Measurements from ENCODE around the gene MDN1. TPM values are rescaled to one million over a fixed set of nuclear protein-coding genes. Genes with fewer than 3 reads are reported as not detected.

Gene MDN1
- total RNA-seq, 1 experiment from 2014 or later = 117 TPM

DNA sequence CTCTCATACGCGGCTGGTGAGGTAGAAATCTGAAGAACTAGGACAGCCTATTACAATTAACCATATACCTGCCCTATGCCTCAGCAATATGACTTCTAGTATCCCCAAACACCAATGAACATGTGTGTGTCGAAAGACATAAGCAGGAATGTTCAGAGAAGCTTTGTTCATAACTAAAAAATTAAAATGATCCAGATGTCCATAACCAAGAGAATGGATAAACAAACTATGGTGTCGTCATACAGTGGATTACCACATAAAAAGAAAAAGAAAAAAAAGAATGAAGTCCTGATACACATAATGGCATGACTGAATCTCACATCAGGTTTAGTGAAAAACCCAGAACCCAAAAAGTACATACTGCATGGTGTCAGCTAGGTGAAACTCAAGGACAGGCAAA lies 73.9 kb downstream of the MDN1 start:
- H3K36me3 Mint-ChIP-seq (ENCODE audit: insufficient read depth in 1 of 3, low read depth in 3 of 3) = peaks cover 63 to 94% (median 75%) of the 10 kb centered on the region in 3 experiments; a peak in 6 of 7 replicates

More for the DNA sequence above, 73.9 kb downstream of the MDN1 start:
- H4K8ac ChIP-seq (replicated peaks; ENCODE audit: insufficient read length, low read depth, low read length) = no peak overlapping the region
- no peak overlapping the region for H3K27ac Mint-ChIP-seq
- no peak overlapping the region for H2BK15ac ChIP-seq (ENCODE audit: low read depth, low read length)
- WGBS (ENCODE audit: extremely low coverage, insufficient read length, low lambda C conversion rate) = no CpG with 5 or more reads among the region's 4 CpGs
- H3K27ac ChIP-seq (ENCODE audit: insufficient read length, low read depth, low read length) = no peak overlapping the region
- DNase-seq = no peak
- no peaks in the 10 kb centered on the region; the same call in 1 of the 2 replicates for H3K4me1 ChIP-seq (ENCODE audit: insufficient read depth, low read length)
- H3K4me2 ChIP-seq (ENCODE audit: insufficient read depth, insufficient read length, low read length) = no peak overlapping the region
- H3K56ac ChIP-seq (ENCODE audit: insufficient read length, low read depth, low read length) = no peak overlapping the region
- no peak overlapping the region for H2BK20ac ChIP-seq (ENCODE audit: low read depth, low read length, poor library complexity, severe bottlenecking)
- H3K14ac ChIP-seq (ENCODE audit: insufficient read depth, low read length) = no peak overlapping the region
- no peaks in the 10 kb centered on the region for H3K9me3 Mint-ChIP-seq
- no peaks in the 10 kb centered on the region for H3K79me1 ChIP-seq (ENCODE audit: insufficient read depth, low read depth, low read length, poor library complexity, severe bottlenecking)
- no peaks in the 10 kb centered on the region for H3K9me3 ChIP-seq (ENCODE audit: control insufficient read depth, low read depth, low read length)
- H3K23me2 ChIP-seq (ENCODE audit: insufficient read length, low read depth, low read length, poor library complexity, severe bottlenecking) = no peaks in the 10 kb centered on the region
- no peak overlapping the region for H3T11ph ChIP-seq (ENCODE audit: low read length)
- no peak overlapping the region for H2AK5ac ChIP-seq (ENCODE audit: insufficient read length, low read length)
- no peaks in the 10 kb centered on the region for H3K27me3 ChIP-seq (ENCODE audit: insufficient read depth, low read length)
- H4K5ac ChIP-seq (ENCODE audit: insufficient read length, low read depth, low read length) = no peak overlapping the region
- no peaks in the 10 kb centered on the region for H4K20me1 ChIP-seq (ENCODE audit: control insufficient read depth, insufficient read depth, insufficient read length)
- no peaks in the 10 kb centered on the region for H3K27me3 Mint-ChIP-seq (ENCODE audit: low read depth)
- TF ChIP-seq, protein P1, sequence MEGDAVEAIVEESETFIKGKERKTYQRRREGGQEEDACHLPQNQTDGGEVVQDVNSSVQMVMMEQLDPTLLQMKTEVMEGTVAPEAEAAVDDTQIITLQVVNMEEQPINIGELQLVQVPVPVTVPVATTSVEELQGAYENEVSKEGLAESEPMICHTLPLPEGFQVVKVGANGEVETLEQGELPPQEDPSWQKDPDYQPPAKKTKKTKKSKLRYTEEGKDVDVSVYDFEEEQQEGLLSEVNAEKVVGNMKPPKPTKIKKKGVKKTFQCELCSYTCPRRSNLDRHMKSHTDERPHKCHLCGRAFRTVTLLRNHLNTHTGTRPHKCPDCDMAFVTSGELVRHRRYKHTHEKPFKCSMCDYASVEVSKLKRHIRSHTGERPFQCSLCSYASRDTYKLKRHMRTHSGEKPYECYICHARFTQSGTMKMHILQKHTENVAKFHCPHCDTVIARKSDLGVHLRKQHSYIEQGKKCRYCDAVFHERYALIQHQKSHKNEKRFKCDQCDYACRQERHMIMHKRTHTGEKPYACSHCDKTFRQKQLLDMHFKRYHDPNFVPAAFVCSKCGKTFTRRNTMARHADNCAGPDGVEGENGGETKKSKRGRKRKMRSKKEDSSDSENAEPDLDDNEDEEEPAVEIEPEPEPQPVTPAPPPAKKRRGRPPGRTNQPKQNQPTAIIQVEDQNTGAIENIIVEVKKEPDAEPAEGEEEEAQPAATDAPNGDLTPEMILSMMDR (conservative IDR thresholded peaks at IDR 0.05) = no peak
- H3K4me1 Mint-ChIP-seq = no peaks in the 10 kb centered on the region
- H3K9ac ChIP-seq (ENCODE audit: extremely low read depth, insufficient read length, low read length) = no peak overlapping the region
- no peak overlapping the region for H3K18ac ChIP-seq (ENCODE audit: insufficient read length, low read depth, low read length)
- H2BK5ac ChIP-seq (ENCODE audit: insufficient read length, low read length) = no peak overlapping the region
- no peak overlapping the region for H2BK120ac ChIP-seq (ENCODE audit: low read depth, low read length, poor library complexity, severe bottlenecking)
- H2BK12ac ChIP-seq (ENCODE audit: insufficient read length, low read depth, low read length) = no peak overlapping the region
- H3K23ac ChIP-seq (ENCODE audit: insufficient read length, low read depth, low read length) = no peak overlapping the region
- H3K79me2 ChIP-seq (ENCODE audit: insufficient read depth, low read length) = no peaks in the 10 kb centered on the region
- no peak overlapping the region for H4K91ac ChIP-seq (ENCODE audit: insufficient read length, low read depth, low read length)
- no peak overlapping the region for H2AFZ ChIP-seq (ENCODE audit: low read length)
- no peak overlapping the region for H3K4me3 Mint-ChIP-seq
- no peak overlapping the region for H3K4ac ChIP-seq (ENCODE audit: low read depth, low read length)
